ENCODE data around the gene MAD1L1.
A peak's percentile ranks its signal among the peaks of the same experiment; 100 is the strongest.
"Not testable (repeated sequence)": the region's sequence is repeated elsewhere in the genome, so short reads cannot be mapped to it uniquely, and the experiment has no call there.

The MAD1L1 gene

DNA sequence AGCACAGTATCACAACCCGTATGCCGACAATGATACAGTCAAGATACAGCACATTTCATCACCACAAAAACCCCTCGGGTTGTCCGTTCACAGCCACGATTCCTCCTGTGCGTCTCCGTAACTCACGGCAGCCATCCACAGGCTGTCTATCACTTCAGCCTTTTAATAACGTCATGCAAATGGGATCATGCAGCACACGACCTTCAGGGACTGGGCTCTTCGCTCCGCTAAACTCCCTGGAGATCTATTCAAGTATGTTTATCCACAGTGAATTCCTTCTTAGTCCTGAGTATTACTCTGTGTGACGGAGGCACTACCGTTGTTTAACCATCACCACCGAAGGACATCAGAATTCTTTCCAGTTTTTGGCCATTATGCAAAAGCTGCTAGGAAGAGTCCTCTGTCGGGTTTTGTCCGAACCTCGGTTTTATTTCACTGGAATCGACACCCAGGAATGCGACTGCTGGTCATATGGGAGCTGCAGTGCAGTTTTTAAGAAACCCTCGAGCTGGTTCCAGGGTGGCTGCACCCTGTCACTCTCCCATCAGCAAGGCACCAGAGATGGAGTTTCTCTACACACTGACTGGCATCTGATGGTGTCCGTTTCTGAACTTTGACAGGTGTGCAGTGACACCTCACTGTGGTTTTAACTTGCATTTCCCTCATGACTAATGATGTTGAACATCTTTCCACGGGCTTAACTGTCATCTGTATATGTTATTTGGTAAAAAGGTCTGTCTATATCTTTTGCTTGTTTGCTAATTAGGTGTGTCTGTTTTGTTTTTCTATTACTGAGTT lies 193.6 kb downstream of the MAD1L1 start:
- no peak for DNase-seq

DNA sequence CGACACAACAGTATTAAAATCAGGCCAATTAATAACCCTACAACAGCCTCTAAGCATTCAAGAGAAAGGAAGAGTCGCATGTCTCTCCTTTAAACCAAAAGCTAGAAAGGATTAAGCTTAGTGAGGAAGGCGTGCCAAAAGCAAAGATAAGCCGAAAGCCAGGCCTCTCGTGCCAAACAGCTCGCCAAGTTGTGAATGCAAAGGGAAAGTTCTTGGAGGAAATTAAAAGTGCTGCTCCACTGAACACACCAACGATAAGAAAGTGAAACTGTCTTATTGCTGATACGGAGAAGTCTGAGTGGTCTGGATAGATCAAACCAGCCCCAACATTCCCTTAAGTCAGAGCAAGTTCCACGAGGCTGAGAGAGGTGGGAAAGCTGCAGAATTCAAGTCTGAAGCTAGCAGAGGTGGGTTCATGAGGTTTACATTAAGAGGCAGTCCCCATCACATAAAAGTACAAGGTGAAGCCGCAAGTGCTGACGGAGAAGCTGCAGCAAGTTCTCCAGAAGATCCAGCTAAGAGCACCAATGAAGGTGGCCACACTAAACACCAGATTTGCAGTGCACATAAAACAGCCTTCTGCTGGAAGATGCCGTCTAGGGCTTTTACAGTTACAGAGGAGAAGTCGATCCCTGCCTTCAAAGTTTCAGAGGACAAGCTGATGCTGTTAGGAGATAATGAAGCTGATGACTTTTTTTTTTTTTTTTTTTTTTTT lies 194.8 kb downstream of the MAD1L1 start:
- peak; percentile 92 for DNase-seq

DNA sequence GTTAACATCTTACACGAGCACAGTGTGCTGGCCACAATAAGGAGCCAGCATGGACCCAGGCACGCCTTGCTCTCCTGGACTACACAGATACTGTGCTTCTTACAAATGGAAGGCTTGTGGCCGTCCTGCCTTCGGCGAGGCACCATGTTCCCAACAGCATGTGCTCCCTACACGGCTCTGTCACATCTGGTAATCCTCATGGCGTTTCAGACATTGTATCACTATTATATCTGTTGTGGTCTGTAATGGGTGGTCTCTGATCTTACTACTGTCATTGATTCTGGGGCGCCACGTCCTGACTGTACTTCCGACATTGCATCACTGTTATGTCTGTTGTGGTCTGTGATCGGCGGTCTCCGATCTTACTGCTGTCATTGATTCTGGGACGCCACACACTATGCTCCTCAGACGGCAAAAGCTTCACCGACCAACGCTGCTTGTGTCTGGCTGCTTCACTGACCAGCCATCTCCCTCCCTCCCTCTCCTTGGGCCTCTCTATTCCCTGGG lies 195.4 kb downstream of the MAD1L1 start:
- peak; percentile 30 for DNase-seq

DNA sequence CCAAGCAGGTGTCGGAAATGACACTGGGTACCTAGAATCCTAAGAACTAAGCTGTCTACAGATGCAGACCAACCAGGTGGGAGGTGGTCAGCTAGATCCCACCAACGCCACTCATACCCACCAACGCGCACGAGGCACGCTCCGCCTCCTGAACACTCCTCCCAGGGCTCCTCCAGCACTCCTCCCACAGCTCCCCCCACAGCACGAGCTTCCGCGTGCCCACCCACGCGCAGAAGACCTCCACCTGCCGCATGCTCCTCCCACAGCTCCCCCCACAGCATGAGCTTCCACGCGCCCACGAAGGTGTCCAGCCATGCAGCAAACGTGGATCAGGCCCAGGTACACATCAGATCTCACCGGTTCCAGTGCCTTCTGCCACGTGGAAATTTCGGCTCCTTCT lies 196.0 kb downstream of the MAD1L1 start:
- DNase-seq, result no peak

DNA sequence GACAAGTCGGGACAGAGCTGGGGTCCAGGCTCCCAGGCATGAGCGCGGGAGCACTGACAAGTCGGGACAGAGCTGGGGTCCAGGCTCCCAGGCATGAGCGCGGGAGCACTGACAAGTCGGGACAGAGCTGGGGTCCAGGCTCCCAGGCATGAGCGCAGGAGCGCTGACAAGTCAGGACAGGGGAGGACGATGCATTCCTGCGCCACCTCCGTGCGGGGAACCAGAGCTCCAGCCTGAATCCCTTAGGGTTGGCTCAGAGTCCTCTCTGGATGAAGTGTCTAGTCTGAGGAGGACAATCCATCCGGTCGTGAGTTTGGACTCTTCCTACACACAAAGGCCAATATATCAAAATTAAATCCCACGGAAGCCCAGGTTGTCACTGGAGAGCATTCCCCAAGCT lies 196.5 kb downstream of the MAD1L1 start:
- DNase-seq, result not testable (repeated sequence)

DNA sequence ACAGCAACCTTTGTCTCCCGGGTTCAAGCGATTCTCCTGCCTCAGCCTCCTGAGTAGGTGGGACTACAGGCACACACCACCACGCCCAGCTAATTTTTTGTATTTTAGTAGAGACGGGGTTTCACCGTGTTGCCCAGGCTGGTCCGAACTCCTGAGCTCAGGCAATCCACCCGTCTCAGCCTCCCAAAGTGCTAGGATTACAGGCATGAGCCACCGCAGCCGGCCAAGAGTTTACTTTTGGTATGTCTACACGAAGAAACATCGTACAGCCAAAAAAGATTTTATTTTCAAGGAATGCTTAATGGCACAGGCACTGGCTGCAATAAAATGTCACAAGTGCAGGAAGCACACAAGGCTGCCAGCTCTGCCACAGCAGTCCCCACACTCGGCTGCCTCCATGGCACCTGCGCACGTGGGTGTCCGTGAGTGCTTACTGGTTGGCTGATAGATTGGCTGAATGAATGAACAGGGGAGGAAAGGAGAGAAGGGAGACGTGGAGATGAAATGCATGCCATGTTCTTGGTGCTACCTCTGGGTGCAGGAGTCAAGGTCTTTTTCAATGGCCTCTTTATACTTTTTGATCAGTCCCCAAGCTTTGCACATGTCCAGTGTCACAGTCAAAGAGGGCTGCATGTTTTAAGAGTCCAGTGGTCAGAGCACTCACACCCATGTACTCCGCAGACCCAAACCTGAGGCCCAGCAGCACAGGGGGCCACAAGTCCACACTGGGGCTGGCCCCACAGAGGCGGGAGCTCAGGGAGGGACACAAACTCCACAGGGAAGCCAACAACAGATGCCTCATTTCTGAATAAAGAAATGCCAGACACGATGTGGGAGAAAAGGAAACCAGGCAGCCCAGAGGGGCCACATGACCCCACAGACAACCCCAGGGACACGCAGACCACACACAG lies 198.2 kb downstream of the MAD1L1 start:
- no peak for DNase-seq

DNA sequence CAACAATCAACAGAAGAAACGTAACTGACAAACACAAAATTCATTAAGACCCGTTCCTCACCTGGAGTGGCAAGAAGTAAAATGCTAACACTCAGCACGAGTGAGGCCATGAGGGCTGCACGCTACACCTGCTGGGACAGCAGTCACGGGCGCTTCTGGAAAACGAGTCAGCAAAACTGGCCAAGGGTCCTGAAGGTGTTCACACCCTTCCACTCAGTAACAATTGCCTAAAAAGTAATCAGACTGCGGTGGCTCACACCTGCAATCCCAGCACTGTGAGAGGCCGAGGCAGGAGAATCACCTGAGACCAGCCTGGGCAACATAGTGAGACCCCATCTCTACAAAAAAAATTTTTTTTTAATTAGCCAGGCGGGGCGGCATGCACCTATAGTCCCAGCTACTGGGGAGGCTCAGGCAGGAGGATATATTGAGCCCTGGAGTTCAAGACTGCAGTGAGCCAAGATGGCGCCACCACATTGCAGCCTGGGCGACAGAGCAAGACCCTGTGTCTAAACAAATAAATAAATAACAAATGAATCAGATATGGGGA lies 199.1 kb downstream of the MAD1L1 start:
- no peak for DNase-seq

DNA sequence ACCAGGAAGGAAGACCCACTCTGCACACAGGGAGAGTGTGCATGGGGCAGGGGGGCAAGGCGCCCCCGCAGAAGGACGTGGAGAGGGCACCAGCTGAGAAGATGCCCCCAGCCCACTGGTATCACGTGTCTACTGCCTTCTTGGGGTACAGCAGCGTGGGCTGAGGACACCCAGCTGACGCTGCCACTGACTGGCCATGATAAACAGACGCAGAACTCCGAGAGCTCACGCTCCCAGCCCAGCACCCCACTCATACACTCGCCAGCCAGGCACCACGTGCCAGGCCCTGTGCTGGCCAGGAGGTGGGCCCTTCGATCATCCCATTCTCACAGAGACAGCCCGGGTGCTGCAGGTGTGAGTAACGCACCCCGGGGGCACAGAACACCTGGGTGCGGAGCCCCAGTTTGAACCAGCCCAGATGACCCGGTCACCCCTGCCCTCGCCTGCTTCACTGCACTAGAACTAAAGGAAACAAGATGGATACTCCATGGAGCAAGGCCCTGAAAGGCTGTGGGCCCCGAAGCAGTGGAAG lies 199.8 kb downstream of the MAD1L1 start:
- DNase-seq, result no peak

DNA sequence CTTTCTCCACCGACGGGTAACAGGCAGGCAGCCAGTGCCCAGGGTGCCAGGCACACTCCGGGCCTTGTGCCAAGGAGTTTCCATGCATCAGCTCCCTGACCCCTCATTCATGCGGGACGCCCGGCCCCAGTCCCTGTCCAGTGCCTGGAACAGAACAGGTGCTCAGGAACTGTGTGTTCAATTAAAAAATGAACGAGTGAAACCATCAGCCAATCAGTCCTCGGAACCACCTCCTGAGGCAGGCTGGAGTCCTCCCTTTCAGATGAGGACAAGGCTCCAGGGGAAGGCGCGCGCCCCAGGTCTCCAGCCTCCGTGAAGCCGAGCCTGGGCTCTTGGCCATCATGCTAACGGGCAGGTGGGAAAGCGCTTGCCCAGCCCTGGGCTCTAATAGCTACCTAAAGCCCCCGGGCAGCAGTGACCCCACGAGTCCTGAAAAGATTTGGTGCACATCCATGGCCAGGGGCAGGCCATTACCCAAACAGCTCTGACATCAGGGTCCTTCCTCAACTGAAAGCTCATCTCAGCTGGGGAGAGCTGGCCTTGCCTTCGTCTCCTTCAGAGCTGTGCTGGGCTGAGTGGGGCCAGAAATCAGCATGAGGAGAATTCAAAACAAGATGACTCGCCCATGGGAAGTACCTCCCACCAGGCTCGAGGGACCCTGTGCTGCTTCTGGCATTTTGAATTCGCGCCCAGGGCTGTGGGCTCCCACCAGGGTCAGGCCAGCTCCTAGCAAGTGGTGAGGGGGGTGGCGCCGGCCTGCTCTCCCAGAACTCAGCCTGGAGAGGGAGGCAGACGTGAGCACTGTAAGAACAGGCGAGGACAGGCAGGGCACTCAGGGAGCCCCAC lies 200.5 kb downstream of the MAD1L1 start:
- DNase-seq, result no peak

DNA sequence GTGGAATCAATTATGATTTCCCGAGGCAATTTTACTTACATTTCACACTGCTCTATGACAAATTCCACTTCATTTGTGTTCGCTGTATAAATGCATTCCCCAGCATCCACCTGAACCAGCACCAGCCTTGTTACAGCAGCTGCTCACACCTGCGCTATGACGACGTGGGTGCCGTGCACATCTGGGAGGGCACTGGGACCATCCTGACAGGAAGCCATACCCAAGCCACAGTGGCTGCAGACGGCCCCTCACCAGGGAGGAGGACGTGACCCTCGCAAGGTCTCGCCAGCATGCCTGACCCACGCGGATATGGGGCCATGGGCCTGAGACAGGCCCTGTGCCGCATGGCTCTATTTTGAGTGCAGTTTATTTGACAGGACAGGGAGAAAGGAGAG lies 201.3 kb downstream of the MAD1L1 start:
- no peak for DNase-seq

DNA sequence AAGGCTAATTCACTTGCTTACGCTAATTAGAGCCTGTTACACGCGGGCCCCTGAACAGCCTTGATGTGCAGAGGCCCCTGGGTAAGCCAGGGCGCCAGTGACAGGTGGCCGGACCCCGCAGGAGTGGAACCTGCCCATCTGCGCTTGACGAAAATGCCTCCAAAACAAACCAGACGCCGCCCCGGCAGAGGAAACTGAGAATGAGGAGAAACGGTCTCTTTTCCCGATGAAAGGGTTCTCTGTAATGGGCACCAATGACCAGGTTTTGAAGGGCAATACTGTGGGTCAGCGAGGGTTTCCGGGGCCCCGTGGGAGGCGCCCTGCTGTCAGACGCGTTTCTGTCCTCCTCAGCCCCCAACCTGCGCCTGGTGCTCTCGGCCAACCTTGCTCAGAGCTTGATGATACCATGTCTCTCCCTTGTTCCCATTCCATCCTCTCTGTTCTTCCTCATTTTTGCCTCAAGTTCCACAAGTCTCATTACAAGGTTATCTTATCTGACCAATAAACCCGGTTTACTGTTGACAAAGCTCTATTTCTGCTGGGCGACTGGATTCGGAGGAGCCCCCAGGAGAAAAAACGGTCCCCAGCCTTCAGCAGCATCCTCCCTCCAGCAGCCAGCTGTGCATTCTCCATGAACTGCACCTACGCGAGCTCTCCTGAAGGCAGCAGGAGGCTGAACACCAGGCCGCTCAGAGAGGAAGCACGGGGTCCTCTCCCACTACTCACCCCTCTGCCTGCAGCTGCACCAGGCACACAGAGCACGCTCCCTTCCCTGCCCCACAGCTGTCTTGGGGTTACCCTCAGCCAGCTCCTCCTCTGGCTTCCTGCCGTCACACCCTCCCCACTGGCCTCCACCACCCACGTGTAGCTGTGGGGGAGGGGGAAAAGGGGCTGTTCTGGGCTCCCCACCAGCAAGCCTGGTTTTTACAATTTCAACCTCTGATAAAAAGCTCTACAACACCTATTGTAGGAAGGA lies 202.0 kb downstream of the MAD1L1 start:
- peak; percentile 56 for DNase-seq

DNA sequence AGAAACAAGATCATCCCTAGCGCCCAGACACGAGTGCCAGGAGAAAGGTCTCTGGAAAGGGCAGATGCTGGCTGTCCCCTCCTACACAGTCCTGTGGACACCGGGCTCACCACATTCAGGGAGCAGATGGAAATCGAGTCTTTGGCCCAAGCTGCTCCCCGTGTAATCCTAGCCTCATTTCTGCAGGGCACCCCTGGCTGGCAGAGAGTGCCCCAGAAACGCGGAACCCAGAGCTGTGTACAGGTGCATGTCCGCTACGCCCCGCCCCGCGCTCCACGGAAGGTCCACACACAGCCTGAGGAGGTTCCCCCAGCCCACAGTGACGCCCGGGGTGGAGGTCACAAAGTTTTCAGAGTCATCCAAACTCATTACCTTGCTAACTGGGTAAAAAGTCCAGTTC lies 202.8 kb downstream of the MAD1L1 start:
- no peak for DNase-seq

DNA sequence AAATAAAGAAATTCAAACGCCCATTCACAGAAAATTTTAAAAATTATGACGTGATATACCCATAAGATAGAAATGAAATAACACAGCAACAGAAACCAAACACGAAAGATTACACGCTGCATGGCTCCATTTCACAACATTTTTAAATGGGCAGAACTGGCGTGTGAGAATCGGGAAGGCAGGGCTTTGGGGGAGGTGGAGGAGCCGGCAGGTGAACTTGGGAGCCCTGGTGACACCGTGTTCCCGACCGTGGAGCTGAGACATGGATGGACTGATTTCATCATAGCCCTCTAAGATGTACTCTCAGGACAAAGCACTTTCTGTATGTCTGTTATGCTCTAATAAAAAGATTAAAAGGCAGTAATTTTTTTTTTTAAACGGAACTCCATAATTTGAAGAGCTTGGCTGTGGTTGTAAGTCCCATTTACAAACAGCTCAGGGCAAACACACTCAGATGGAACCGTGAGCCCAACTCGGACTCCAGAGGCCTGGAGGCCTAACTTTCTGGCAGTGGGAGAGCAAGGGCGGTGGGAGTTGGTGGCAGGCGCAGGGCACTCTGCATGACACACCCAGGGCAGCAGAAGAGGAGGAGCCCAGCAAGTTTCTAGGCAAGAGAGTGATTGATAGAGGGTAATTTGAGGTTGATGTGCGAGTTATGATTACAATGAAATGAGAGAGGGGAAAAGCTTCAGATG lies 203.4 kb downstream of the MAD1L1 start:
- no peak for DNase-seq

DNA sequence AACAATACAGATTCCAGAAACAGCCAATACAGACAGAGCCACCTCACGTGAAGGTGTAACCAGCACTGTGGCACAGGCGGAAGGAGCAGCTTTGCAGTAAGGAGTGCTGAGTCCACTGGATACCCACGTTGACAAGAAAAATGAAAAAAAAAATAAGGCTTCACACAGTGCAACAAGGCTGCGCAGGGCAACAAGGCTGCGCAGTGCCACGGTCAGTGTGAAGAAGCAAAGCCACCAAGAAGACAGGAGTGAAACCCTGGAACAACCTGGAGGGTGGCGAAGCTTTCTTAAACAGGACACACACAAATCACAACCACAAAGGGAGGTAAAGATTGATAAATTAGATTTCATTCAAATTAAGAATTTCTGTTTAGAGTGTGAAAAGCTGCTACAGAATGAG lies 204.0 kb downstream of the MAD1L1 start:
- no peak for DNase-seq

DNA sequence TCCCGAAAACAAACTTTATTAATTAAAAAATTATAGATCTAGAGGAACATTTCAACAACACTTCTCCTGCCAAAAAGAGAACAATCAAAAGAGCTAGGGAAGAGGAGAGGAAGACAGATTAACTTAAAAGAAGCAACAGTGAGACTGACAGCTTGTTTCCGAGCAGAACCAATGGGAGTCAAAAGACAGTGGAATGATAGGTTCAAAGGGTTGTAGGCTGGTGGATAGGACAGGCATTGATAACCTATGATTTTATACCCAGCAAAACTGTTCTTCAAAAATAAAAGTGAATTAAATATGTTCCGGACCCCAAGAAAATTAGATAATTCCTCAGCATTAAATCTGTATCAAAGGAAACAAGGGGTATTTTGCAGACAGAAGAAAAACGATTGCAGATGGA lies 207.6 kb downstream of the MAD1L1 start:
- no peak for DNase-seq

DNA sequence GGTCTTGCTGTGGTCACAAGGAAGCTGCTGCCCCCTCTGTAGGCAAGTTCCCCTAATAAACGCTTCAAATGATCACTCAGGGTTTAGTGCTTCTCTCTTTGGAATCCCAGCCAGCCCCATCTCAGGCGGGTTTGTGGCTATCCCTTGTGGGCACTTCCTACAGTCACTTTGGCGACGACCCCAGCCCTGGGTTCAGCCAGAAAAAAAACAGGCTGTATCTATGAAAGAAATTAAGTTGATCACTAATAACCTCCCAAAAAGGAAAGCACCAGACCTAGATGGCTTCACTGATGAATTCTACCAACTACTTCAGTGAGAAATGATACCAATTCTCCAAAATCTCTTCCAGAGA lies 208.2 kb downstream of the MAD1L1 start:
- no peak for DNase-seq

DNA sequence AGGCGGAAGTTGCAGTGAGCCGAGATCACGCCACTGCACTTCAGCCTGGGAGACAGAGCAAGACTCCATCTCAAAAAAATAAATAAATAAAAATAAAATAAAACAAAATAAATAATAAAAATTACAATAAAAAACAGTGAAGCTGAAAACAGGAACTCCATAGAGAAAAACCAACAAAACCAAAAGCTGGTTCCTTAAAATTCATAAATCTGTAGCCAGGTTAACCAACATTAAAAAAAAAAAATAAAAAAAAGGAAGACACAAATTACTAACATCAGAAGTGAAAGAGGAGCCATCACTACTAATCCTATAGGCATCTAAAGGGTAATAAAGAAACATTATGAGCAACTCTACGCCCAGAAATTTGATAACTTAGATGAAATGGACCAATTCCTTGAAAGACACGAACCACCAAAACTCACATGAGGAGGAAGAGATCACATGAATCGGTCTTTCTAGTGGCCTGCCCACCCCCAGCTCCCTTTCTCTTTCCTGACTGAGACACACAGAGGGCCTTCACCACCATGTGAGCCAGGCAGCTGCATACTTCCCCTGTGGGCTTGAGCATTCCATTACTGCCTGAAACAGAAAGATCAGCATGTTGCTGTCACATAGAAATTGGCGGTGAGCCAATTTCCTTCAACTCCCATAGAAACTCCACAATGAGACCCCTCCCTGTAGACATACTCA lies 208.7 kb downstream of the MAD1L1 start:
- peak; percentile 46 for DNase-seq

DNA sequence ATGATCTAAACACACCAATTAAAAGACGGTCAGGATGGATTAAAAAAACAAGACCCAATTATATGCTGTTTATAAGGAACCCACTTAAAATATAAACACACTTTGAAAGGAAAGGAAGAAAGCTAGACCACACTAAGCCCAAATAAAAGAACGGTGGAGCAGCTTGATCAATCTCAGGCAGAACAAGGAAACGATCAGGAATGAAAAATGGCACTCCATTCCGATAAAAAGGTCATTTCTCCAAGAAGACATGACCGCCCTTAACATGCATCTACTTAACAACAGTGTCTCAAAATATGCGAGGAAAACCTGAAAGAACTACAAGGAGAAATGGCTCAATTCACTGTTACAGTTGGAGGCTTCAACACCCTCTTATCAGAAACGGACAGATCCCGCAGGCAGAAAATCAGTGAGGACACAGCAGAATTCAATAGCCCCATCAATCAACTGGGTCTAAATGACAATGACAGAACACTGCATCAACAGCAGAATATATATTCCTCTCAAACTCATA lies 210.0 kb downstream of the MAD1L1 start:
- peak; percentile 85 for DNase-seq

DNA sequence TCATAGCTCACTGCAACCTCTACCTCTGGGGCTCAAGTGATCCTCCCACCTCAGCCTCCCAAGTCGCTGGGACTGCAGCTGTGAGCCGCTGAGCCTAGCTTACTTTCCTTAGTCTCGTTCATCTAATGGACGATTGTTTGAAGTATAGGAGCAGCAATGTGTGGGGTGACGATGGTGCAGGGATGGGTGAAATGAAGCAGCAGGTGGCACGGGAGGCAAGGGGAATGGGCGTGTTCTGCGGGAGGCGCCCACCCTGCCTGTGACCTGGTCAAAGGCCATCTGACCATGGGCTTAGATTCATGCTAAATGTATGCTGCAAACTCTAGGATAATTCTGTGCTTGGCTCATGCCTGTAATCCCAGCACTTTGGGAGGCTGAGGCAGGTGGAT lies 210.7 kb downstream of the MAD1L1 start:
- no peak for DNase-seq
